Measurements from ENCODE around the gene ANKRD52. TPM values are rescaled to one million over a fixed set of nuclear protein-coding genes. Genes with fewer than 3 reads are reported as not detected.

ANKRD52 gene
- total and polyA plus RNA-seq, 9 of the 15 experiments (the other 6 are each of a cell fraction or from before 2014, with no cell fraction given): 0.52 to 46.8 (median 7.9) TPM

DNA sequence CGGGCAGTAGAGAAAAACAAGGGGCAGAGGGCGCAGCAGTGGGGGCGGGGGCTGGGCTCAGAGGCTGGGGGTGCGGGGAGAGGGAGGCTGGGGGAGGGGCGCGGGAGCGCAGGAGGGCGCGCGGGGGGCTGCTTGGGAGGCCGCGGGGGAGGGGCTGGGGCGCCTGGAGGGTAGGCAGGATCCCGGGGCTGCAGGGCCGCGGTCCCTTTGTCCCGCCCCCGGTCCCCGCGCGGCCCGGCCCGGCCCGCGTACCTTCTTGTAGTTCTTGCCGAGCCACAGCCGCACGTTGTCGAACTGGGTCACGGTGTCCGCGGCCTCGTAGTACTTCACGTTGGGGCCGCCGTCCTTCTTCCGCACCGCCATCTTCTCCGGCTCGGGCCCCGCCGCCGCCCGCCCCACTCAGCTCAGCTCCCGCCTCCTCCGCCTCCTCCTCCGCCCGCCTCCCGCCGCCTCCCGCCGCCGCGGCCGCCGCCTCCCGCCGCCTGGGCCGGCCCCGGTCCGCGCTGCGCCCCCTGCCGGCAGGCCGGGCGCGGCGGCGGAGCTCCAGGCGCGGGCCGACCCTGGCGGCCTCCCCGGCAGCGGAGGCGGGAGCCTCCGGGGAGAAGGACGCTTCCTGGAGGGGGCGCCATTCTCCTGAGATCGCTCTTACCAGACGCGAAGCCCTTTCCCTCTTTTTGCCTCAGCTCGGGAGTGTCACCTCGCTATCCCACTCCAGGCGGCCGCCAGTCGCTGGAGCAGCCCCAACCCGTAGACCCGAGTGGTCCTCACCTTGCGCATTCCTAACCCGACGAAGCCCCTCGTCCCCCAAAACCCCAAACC is 68.9 kb downstream of the ANKRD52 start, which contains the start of gene SMARCC2 (continued):
- TF ChIP-seq, protein P1, sequence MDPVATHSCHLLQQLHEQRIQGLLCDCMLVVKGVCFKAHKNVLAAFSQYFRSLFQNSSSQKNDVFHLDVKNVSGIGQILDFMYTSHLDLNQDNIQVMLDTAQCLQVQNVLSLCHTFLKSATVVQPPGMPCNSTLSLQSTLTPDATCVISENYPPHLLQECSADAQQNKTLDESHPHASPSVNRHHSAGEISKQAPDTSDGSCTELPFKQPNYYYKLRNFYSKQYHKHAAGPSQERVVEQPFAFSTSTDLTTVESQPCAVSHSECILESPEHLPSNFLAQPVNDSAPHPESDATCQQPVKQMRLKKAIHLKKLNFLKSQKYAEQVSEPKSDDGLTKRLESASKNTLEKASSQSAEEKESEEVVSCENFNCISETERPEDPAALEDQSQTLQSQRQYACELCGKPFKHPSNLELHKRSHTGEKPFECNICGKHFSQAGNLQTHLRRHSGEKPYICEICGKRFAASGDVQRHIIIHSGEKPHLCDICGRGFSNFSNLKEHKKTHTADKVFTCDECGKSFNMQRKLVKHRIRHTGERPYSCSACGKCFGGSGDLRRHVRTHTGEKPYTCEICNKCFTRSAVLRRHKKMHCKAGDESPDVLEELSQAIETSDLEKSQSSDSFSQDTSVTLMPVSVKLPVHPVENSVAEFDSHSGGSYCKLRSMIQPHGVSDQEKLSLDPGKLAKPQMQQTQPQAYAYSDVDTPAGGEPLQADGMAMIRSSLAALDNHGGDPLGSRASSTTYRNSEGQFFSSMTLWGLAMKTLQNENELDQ (CRISPR knock-in tag; IDR thresholded peaks at IDR 0.05; ENCODE audit: borderline replicate concordance): no peak
- TF ChIP-seq ZNF197 (CRISPR knock-in tag; IDR thresholded peaks at IDR 0.05; ENCODE audit: low read depth): 0 out of 2 replicates have a peak, but pooled peaks have one; percentile 68
- TF ChIP-seq UBTF (IDR thresholded peaks at IDR 0.05; ENCODE audit: borderline replicate concordance in 1 of 2, low read depth in 2 of 2, low read length in 2 of 2): peak; percentile 54 to 75; a peak in 1 of 4 replicates
- no peak for TF ChIP-seq ZBTB17 (CRISPR knock-in tag; IDR thresholded peaks at IDR 0.05)
- TF ChIP-seq, protein P2, sequence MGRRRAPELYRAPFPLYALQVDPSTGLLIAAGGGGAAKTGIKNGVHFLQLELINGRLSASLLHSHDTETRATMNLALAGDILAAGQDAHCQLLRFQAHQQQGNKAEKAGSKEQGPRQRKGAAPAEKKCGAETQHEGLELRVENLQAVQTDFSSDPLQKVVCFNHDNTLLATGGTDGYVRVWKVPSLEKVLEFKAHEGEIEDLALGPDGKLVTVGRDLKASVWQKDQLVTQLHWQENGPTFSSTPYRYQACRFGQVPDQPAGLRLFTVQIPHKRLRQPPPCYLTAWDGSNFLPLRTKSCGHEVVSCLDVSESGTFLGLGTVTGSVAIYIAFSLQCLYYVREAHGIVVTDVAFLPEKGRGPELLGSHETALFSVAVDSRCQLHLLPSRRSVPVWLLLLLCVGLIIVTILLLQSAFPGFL (CRISPR knock-in tag; IDR thresholded peaks at IDR 0.05): no peak
- TF ChIP-seq ZNF318 (IDR thresholded peaks at IDR 0.05; ENCODE audit: borderline replicate concordance in 1 of 2, low read depth in 1 of 2): no peak
- peak; percentile 33; the same call in 1 of the 2 replicates for TF ChIP-seq PML (IDR thresholded peaks at IDR 0.05; ENCODE audit: low read length)
- no peak for TF ChIP-seq ZFPM2 (CRISPR knock-in tag; IDR thresholded peaks at IDR 0.05)
- no peak for TF ChIP-seq PYGO2 (tag; IDR thresholded peaks at IDR 0.05)

All from K562 (cell line).